Daoy (cell line): ENCODE results near the gene MAP3K2. TPM values are rescaled to one million over a fixed set of nuclear protein-coding genes. Genes with fewer than 3 reads are reported as not detected.

Experiments
- DNase-seq: peaks from one replicate; pipeline ENCODE4 v3.0.0-alpha.2; 2015; ENCODE audit warnings: low read depth
- total RNA-seq: library from RNA; depleted of rRNA; stranded (reverse); fragments of >200 nt; shearing (Covaris generic); gene quantifications from 2 replicates; pipeline ENCODE4 v1.2.3, GENCODE V29; 2014; rRNA removed

Gene MAP3K2
- 13.0 and 25.8 TPM in 2 replicates for total RNA-seq

GRCh38 chr2:127387655-127388422, at the start of gene MAP3K2:
MAP3K2 (minus strand) TSS chr2:127387975; CDS start chr2:127343129, 44,846 bp downstream.
- DNase-seq = peak; percentile 96

GRCh38 chr2:127437056-127437455, 49.3 kb upstream of the MAP3K2 start:
- no peak for DNase-seq

- DNase-seq = no peak
Measured at GRCh38 chr2:127434515-127434914, 46.7 kb upstream of the MAP3K2 start.

- DNase-seq = no peak
Measured at GRCh38 chr2:127431408-127432023, 43.7 kb upstream of the MAP3K2 start.

- no peak for DNase-seq
Measured at GRCh38 chr2:127429844-127430425, 42.2 kb upstream of the MAP3K2 start.

GRCh38 chr2:127429291-127429690, 41.5 kb upstream of the MAP3K2 start:
- DNase-seq = no peak

GRCh38 chr2:127428815-127429109, 41.0 kb upstream of the MAP3K2 start:
- DNase-seq = no peak

GRCh38 chr2:127428057-127428814, 40.5 kb upstream of the MAP3K2 start:
- DNase-seq = no peak

- no peak for DNase-seq
Measured at GRCh38 chr2:127427376-127428056, 39.7 kb upstream of the MAP3K2 start.

- no peak for DNase-seq
Measured at GRCh38 chr2:127426501-127427354, 39.0 kb upstream of the MAP3K2 start.

- no peak for DNase-seq
Measured at GRCh38 chr2:127425540-127426490, 38.0 kb upstream of the MAP3K2 start.

- DNase-seq = no peak
Measured at GRCh38 chr2:127424598-127425520, 37.1 kb upstream of the MAP3K2 start.

- DNase-seq = no peak
Measured at GRCh38 chr2:127423880-127424279, 36.1 kb upstream of the MAP3K2 start.

GRCh38 chr2:127423478-127423843, 35.7 kb upstream of the MAP3K2 start:
- DNase-seq = no peak

- DNase-seq = no peak
Measured at GRCh38 chr2:127422559-127423477, 35.0 kb upstream of the MAP3K2 start.

- DNase-seq = no peak
Measured at GRCh38 chr2:127421871-127422558, 34.2 kb upstream of the MAP3K2 start.
